Neural crest cell (in vitro differentiated cells): ENCODE data around the gene POLR1D. TPM values are rescaled to one million over a fixed set of nuclear protein-coding genes. Genes with fewer than 3 reads are reported as not detected.
"Not testable (repeated sequence)": the region's sequence is repeated elsewhere in the genome, so short reads cannot be mapped to it uniquely, and the experiment has no call there.

Experiments used
- DNase-seq: peaks from one replicate; pipeline ENCODE4 v3.0.0; 2021; ENCODE audit warnings: low read depth, mixed read lengths, low spot score
- H3K27ac Mint-ChIP-seq: one replicate; pipeline ENCODE4 v1.8.0; 2021; ENCODE audit warnings: mild to moderate bottlenecking, mixed read lengths; ENCODE audit not compliant: unreplicated experiment
- H3K27me3 Mint-ChIP-seq: 2 replicates; pipeline ENCODE4 v1.8.0; 2021; ENCODE audit warnings: low read depth, mild to moderate bottlenecking, mixed read lengths
- H3K36me3 Mint-ChIP-seq: 2 replicates; pipeline ENCODE4 v1.8.0; 2021; ENCODE audit warnings: low read depth, mild to moderate bottlenecking, mixed read lengths
- H3K4me1 Mint-ChIP-seq: 2 replicates; pipeline ENCODE4 v1.8.0; 2021; ENCODE audit warnings: mixed read lengths
- H3K4me3 Mint-ChIP-seq: one replicate; pipeline ENCODE4 v1.8.0; 2021; ENCODE audit warnings: mild to moderate bottlenecking, mixed read lengths
- H3K9me3 Mint-ChIP-seq: 2 replicates; pipeline ENCODE4 v1.8.0; 2021; ENCODE audit warnings: mixed read lengths
- total RNA-seq: library from RNA; stranded (reverse); gene quantifications from 2 replicates; pipeline ENCODE4 v1.2.1, GENCODE V29; 2021
- TF ChIP-seq, protein P1 (sequence below): fragments of 200-600 bp; sonication (generic); conservative IDR thresholded peaks from 2 replicates; pipeline ENCODE4 v1.5.0; 2021; ENCODE audit warnings: antibody characterized with exemption, mild to moderate bottlenecking

Gene POLR1D
- total RNA-seq, 1 donor from 2014 or later, result 92.6 TPM

GRCh38 chr13:27628081-27628480 is 6.4 kb downstream of the POLR1D start:
- no peak overlapping the region for H3K27ac Mint-ChIP-seq
- H3K36me3 Mint-ChIP-seq, result peaks cover 18% of the 10 kb centered on the region
- TF ChIP-seq, protein P1, sequence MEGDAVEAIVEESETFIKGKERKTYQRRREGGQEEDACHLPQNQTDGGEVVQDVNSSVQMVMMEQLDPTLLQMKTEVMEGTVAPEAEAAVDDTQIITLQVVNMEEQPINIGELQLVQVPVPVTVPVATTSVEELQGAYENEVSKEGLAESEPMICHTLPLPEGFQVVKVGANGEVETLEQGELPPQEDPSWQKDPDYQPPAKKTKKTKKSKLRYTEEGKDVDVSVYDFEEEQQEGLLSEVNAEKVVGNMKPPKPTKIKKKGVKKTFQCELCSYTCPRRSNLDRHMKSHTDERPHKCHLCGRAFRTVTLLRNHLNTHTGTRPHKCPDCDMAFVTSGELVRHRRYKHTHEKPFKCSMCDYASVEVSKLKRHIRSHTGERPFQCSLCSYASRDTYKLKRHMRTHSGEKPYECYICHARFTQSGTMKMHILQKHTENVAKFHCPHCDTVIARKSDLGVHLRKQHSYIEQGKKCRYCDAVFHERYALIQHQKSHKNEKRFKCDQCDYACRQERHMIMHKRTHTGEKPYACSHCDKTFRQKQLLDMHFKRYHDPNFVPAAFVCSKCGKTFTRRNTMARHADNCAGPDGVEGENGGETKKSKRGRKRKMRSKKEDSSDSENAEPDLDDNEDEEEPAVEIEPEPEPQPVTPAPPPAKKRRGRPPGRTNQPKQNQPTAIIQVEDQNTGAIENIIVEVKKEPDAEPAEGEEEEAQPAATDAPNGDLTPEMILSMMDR, result no peak
- no peaks in the 10 kb centered on the region for H3K27me3 Mint-ChIP-seq
- H3K4me1 Mint-ChIP-seq, result peaks cover 31% of the 10 kb centered on the region
- no peaks in the 10 kb centered on the region for H3K9me3 Mint-ChIP-seq
- no peak overlapping the region for H3K4me3 Mint-ChIP-seq
- no peak for DNase-seq

DNA sequence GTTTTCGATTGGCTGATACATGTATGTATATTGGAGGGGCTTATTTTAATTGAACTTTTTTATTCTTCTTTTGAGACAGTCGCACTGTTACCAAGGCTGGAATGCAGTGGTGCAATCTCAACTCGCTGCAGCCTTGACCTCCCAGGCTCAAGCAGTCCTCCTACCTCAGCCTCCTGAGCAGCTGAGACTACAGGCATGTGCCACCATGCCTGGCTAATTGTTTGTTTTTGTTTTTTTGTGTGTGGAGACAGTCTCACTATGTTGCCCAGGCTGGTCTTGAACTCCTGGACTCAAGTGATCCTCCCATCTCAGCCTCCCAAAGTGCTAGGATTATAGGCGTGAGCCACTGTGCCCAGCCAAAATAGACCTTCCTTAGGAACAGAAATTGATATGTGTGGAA is 7.1 kb downstream of the POLR1D start:
- H3K36me3 Mint-ChIP-seq, result peaks cover 13% of the 10 kb centered on the region
- not testable (repeated sequence) for H3K27ac Mint-ChIP-seq, H3K4me3 Mint-ChIP-seq, H3K9me3 Mint-ChIP-seq, H3K27me3 Mint-ChIP-seq, DNase-seq
- H3K4me1 Mint-ChIP-seq, result peaks cover 26% of the 10 kb centered on the region

- Mint-ChIP-seq H3K27me3 (no peaks in the 10 kb centered on the region), H3K27ac (no peak overlapping the region), H3K4me3 (no peak overlapping the region), H3K9me3 (no peaks in the 10 kb centered on the region), H3K4me1 (peaks cover 12% of the 10 kb centered on the region), H3K36me3 (peaks cover 5% of the 10 kb centered on the region)
- TF ChIP-seq, protein P1, result no peak
- DNase-seq, result no peak
Observed at GRCh38 chr13:27631156-27631555, 9.5 kb downstream of the POLR1D start.

- Mint-ChIP-seq H3K36me3 (peaks cover 2% of the 10 kb centered on the region), H3K27ac (no peak overlapping the region), H3K4me1 (peaks cover 8% of the 10 kb centered on the region), H3K9me3 (no peaks in the 10 kb centered on the region), H3K27me3 (no peaks in the 10 kb centered on the region), H3K4me3 (no peak overlapping the region)
- TF ChIP-seq, protein P1, result no peak
- DNase-seq, result no peak
Observed at GRCh38 chr13:27631665-27632064, 10.0 kb downstream of the POLR1D start.

DNA sequence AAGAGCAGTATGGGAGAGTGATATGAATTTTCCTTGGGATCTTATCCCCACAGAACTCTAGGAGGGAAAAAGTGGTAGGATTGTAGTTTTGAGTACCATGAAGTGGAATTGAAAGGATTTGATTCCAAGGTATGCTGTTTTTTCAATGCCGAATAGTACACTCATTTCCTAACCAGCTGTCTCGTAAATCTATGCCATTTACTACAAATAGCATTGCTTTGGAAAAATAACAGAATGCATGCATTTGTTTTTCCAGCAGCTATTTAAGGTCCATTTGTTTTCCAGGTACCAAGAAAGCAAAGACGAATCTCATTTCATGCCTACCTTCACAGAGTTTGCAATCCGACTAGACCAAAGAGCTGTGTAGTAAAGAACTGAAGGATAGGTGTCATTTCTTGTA is 10.5 kb downstream of the POLR1D start:
- Mint-ChIP-seq H3K27me3 (no peaks in the 10 kb centered on the region), H3K4me1 (peaks cover 3% of the 10 kb centered on the region), H3K36me3 (peaks cover 2% of the 10 kb centered on the region), H3K4me3 (no peak overlapping the region), H3K27ac (no peak overlapping the region), H3K9me3 (no peaks in the 10 kb centered on the region)
- DNase-seq, result no peak
- TF ChIP-seq, protein P1, result no peak

- DNase-seq, result no peak
- no peak overlapping the region for H3K27ac Mint-ChIP-seq
- peaks cover 2% of the 10 kb centered on the region for H3K36me3 Mint-ChIP-seq
- no peaks in the 10 kb centered on the region for H3K9me3 Mint-ChIP-seq
- TF ChIP-seq, protein P1, result no peak
- no peak overlapping the region for H3K4me3 Mint-ChIP-seq
- H3K4me1 Mint-ChIP-seq, result no peaks in the 10 kb centered on the region
- no peaks in the 10 kb centered on the region for H3K27me3 Mint-ChIP-seq
Observed at GRCh38 chr13:27632648-27633047, 11.0 kb downstream of the POLR1D start.
